ENCODE results near the gene CLSTN2. TPM values are rescaled to one million over a fixed set of nuclear protein-coding genes. Genes with fewer than 3 reads are reported as not detected.

The CLSTN2 gene
- total and polyA plus RNA-seq, 2 of the 13 experiments (the other 11 are each of a cell fraction or from before 2014, with no cell fraction given), result not detected

GRCh38 chr3:140019946-140020345, 85.0 kb downstream of the CLSTN2 start:
- intact Hi-C loops (cut with micrococcal nuclease; ENCODE audit: unreplicated experiment), result no loop called here
- CTCF ChIA-PET (ENCODE audit: low intra/inter-chr PET ratio, low total read pairs), result no interaction called here

More at GRCh38 chr3:140019946-140020345, 85.0 kb downstream of the CLSTN2 start:
- WGBS (ENCODE audit: low lambda C conversion rate), result 0% methylated on average over 2 of the region's 2 CpGs
- Histone ChIP-seq H3K36me3 (replicated peaks in 1 of 2; ENCODE audit: control insufficient read depth in 1 of 2, insufficient read depth in 2 of 2, low read length in 2 of 2) (no peaks in the 10 kb centered on the region), H3K4me2 (ENCODE audit: low read depth, low read length) (no peak overlapping the region), H3K9me3 (ENCODE audit: low read length) (no peaks in the 10 kb centered on the region), H3K27ac (ENCODE audit: extremely low read length, insufficient read depth, low read length) (no peak overlapping the region), H3K4me1 (ENCODE audit: insufficient read depth, low read length) (no peaks in the 10 kb centered on the region), H3K9ac (ENCODE audit: insufficient read depth, low read depth, low read length) (no peak overlapping the region), H2AFZ (ENCODE audit: low read length) (no peak overlapping the region), H4K20me1 (ENCODE audit: insufficient read depth, low read length) (no peaks in the 10 kb centered on the region), H3K4me3 (replicated peaks in 1 of 3; ENCODE audit: insufficient read depth in 1 of 3, low read depth in 2 of 3, low read length in 3 of 3) (no peak overlapping the region), H3K27me3 (ENCODE audit: control insufficient read depth in 1 of 2, insufficient read depth in 2 of 2, low read length in 2 of 2) (no peaks in the 10 kb centered on the region; a peak in 1 of 5 replicates), H3K79me2 (ENCODE audit: insufficient read depth, low read length) (no peaks in the 10 kb centered on the region)
- BruUV-seq (replicated peaks), result no TSS peak
- FAIRE-seq, result no peak
- POLR2A ChIA-PET, result no interaction called here
- TF ChIP-seq FOXC1 (CRISPR knock-in tag; IDR thresholded peaks at IDR 0.05; ENCODE audit: borderline replicate concordance), result no peak
- no peak for TF ChIP-seq ZNF333 (CRISPR knock-in tag; IDR thresholded peaks at IDR 0.05; ENCODE audit: borderline replicate concordance)
- no peak for TF ChIP-seq DNMT3B (CRISPR knock-in tag; conservative IDR thresholded peaks at IDR 0.05)
- TF ChIP-seq, protein P1, sequence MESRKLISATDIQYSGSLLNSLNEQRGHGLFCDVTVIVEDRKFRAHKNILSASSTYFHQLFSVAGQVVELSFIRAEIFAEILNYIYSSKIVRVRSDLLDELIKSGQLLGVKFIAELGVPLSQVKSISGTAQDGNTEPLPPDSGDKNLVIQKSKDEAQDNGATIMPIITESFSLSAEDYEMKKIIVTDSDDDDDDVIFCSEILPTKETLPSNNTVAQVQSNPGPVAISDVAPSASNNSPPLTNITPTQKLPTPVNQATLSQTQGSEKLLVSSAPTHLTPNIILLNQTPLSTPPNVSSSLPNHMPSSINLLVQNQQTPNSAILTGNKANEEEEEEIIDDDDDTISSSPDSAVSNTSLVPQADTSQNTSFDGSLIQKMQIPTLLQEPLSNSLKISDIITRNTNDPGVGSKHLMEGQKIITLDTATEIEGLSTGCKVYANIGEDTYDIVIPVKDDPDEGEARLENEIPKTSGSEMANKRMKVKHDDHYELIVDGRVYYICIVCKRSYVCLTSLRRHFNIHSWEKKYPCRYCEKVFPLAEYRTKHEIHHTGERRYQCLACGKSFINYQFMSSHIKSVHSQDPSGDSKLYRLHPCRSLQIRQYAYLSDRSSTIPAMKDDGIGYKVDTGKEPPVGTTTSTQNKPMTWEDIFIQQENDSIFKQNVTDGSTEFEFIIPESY (CRISPR knock-in tag; IDR thresholded peaks at IDR 0.05), result no peak
- TF ChIP-seq, protein P2, sequence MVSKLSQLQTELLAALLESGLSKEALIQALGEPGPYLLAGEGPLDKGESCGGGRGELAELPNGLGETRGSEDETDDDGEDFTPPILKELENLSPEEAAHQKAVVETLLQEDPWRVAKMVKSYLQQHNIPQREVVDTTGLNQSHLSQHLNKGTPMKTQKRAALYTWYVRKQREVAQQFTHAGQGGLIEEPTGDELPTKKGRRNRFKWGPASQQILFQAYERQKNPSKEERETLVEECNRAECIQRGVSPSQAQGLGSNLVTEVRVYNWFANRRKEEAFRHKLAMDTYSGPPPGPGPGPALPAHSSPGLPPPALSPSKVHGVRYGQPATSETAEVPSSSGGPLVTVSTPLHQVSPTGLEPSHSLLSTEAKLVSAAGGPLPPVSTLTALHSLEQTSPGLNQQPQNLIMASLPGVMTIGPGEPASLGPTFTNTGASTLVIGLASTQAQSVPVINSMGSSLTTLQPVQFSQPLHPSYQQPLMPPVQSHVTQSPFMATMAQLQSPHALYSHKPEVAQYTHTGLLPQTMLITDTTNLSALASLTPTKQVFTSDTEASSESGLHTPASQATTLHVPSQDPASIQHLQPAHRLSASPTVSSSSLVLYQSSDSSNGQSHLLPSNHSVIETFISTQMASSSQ (IDR thresholded peaks at IDR 0.05; ENCODE audit: low read depth), result no peak
- TF ChIP-seq, protein P2 (CRISPR knock-in tag; IDR thresholded peaks at IDR 0.05; ENCODE audit: borderline replicate concordance), result no peak
- no peak for TF ChIP-seq PTBP1 (IDR thresholded peaks at IDR 0.05; ENCODE audit: low read depth, low read length, poor library complexity, severe bottlenecking)
- TF ChIP-seq CC2D1A (CRISPR knock-in tag; IDR thresholded peaks at IDR 0.05), result no peak
- no peak for TF ChIP-seq TGIF2 (CRISPR knock-in tag; IDR thresholded peaks at IDR 0.05)
- TF ChIP-seq, protein P3, sequence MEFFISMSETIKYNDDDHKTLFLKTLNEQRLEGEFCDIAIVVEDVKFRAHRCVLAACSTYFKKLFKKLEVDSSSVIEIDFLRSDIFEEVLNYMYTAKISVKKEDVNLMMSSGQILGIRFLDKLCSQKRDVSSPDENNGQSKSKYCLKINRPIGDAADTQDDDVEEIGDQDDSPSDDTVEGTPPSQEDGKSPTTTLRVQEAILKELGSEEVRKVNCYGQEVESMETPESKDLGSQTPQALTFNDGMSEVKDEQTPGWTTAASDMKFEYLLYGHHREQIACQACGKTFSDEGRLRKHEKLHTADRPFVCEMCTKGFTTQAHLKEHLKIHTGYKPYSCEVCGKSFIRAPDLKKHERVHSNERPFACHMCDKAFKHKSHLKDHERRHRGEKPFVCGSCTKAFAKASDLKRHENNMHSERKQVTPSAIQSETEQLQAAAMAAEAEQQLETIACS (CRISPR knock-in tag; IDR thresholded peaks at IDR 0.05), result no peak
- TF ChIP-seq, protein P4, sequence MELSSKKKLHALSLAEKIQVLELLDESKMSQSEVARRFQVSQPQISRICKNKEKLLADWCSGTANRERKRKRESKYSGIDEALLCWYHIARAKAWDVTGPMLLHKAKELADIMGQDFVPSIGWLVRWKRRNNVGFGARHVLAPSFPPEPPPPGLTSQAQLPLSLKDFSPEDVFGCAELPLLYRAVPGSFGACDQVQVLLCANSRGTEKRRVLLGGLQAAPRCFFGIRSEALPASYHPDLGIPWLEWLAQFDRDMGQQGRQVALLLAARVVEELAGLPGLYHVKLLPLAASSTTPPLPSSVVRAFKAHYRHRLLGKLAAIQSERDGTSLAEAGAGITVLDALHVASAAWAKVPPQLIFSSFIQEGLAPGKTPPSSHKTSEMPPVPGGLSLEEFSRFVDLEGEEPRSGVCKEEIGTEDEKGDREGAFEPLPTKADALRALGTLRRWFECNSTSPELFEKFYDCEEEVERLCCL (CRISPR knock-in tag; IDR thresholded peaks at IDR 0.05; ENCODE audit: borderline replicate concordance), result no peak
- TF ChIP-seq ZNF350 (CRISPR knock-in tag; IDR thresholded peaks at IDR 0.05; ENCODE audit: borderline replicate concordance, low read depth), result no peak
- TF ChIP-seq ZNF432 (CRISPR knock-in tag; IDR thresholded peaks at IDR 0.05; ENCODE audit: borderline replicate concordance), result no peak
- no peak for TF ChIP-seq MAF1 (CRISPR knock-in tag; IDR thresholded peaks at IDR 0.05; ENCODE audit: borderline replicate concordance)
- no peak for DNase-seq (ENCODE audit: low spot score)
- in situ Hi-C loops (cut with HindIII; ENCODE audit: extremely low pct_ligation_motif_present, low pct_unique_long_range_greater_than_20kb), result no loop called here
- no peak for ATAC-seq
